ENCODE results near the gene TMEM151B.

The TMEM151B gene

GRCh38 chr6:44245391-44245911 is 24.8 kb upstream of the TMEM151B start:
- Mint-ChIP-seq H3K27ac (peak overlapping the region; percentile 100), H3K9me3 (no peaks in the 10 kb centered on the region), H3K4me3 (peak overlapping the region; percentile 99), H3K4me1 (peaks cover 20% of the 10 kb centered on the region), H3K27me3 (peaks cover 2% of the 10 kb centered on the region), H3K36me3 (peaks cover 30% of the 10 kb centered on the region)

GRCh38 chr6:44245912-44246662 is 24.2 kb upstream of the TMEM151B start:
- H3K9me3 Mint-ChIP-seq, result no peaks in the 10 kb centered on the region
- peak overlapping the region; percentile 100 for H3K27ac Mint-ChIP-seq
- H3K36me3 Mint-ChIP-seq, result peaks cover 34% of the 10 kb centered on the region
- peaks cover 26% of the 10 kb centered on the region for H3K4me1 Mint-ChIP-seq
- H3K4me3 Mint-ChIP-seq, result peak overlapping the region; percentile 99
- H3K27me3 Mint-ChIP-seq, result peaks cover 2% of the 10 kb centered on the region

GRCh38 chr6:44246663-44247337 is 23.4 kb upstream of the TMEM151B start, which contains the start of gene HSP90AB1:
TSS of gene HSP90AB1 (plus strand) at chr6:44247101. CDS start at chr6:44248630, 1,529 bp downstream.
- peaks cover 40% of the 10 kb centered on the region for H3K36me3 Mint-ChIP-seq
- H3K9me3 Mint-ChIP-seq, result no peaks in the 10 kb centered on the region
- peak within 1 kb of the TSS; percentile 100 for H3K27ac Mint-ChIP-seq
- peaks cover 2% of the 10 kb centered on the region for H3K27me3 Mint-ChIP-seq
- peaks cover 33% of the 10 kb centered on the region for H3K4me1 Mint-ChIP-seq
- H3K4me3 Mint-ChIP-seq, result peak within 1 kb of the TSS; percentile 99

- peak overlapping the region; percentile 99 for H3K4me3 Mint-ChIP-seq
- H3K36me3 Mint-ChIP-seq, result peaks cover 45% of the 10 kb centered on the region
- H3K27me3 Mint-ChIP-seq, result peaks cover 2% of the 10 kb centered on the region
- peak overlapping the region; percentile 100 for H3K27ac Mint-ChIP-seq
- H3K9me3 Mint-ChIP-seq, result no peaks in the 10 kb centered on the region
- H3K4me1 Mint-ChIP-seq, result peaks cover 39% of the 10 kb centered on the region
These were observed 22.6 kb upstream of the TMEM151B start for GRCh38 chr6:44247338-44248302.

- Mint-ChIP-seq H3K27me3 (peaks cover 2% of the 10 kb centered on the region), H3K4me1 (peaks cover 49% of the 10 kb centered on the region), H3K36me3 (peaks cover 54% of the 10 kb centered on the region), H3K27ac (peak overlapping the region; percentile 100), H3K9me3 (no peaks in the 10 kb centered on the region), H3K4me3 (peak overlapping the region; percentile 99)
These were observed 21.7 kb upstream of the TMEM151B start for GRCh38 chr6:44248579-44248978.

GRCh38 chr6:44249082-44249748 is 21.0 kb upstream of the TMEM151B start:
- peak overlapping the region; percentile 100 for H3K27ac Mint-ChIP-seq
- peak overlapping the region; percentile 99 for H3K4me3 Mint-ChIP-seq
- H3K27me3 Mint-ChIP-seq, result peaks cover 2% of the 10 kb centered on the region
- H3K4me1 Mint-ChIP-seq, result peaks cover 54% of the 10 kb centered on the region
- H3K36me3 Mint-ChIP-seq, result peaks cover 57% of the 10 kb centered on the region
- H3K9me3 Mint-ChIP-seq, result no peaks in the 10 kb centered on the region

GRCh38 chr6:44250067-44250717 is 20.1 kb upstream of the TMEM151B start:
- peak overlapping the region; percentile 99 for H3K4me3 Mint-ChIP-seq
- peaks cover 61% of the 10 kb centered on the region for H3K36me3 Mint-ChIP-seq
- no peaks in the 10 kb centered on the region for H3K9me3 Mint-ChIP-seq
- H3K4me1 Mint-ChIP-seq, result peaks cover 61% of the 10 kb centered on the region
- H3K27me3 Mint-ChIP-seq, result peaks cover 2% of the 10 kb centered on the region
- peak overlapping the region; percentile 100 for H3K27ac Mint-ChIP-seq

- Mint-ChIP-seq H3K4me1 (peaks cover 61% of the 10 kb centered on the region), H3K36me3 (peaks cover 61% of the 10 kb centered on the region), H3K9me3 (no peaks in the 10 kb centered on the region), H3K27ac (peak overlapping the region; percentile 100), H3K4me3 (peak overlapping the region; percentile 99), H3K27me3 (peaks cover 2% of the 10 kb centered on the region)
These were observed 19.5 kb upstream of the TMEM151B start for GRCh38 chr6:44250718-44251123.

GRCh38 chr6:44251576-44252524 is 18.4 kb upstream of the TMEM151B start:
- Mint-ChIP-seq H3K4me1 (peaks cover 70% of the 10 kb centered on the region), H3K36me3 (peaks cover 61% of the 10 kb centered on the region), H3K27me3 (peaks cover 2% of the 10 kb centered on the region), H3K4me3 (peak overlapping the region; percentile 99), H3K27ac (peak overlapping the region; percentile 100), H3K9me3 (no peaks in the 10 kb centered on the region)

- Mint-ChIP-seq H3K4me1 (peaks cover 79% of the 10 kb centered on the region), H3K36me3 (peaks cover 51% of the 10 kb centered on the region), H3K27ac (peak overlapping the region; percentile 100), H3K4me3 (peak overlapping the region; percentile 99), H3K9me3 (no peaks in the 10 kb centered on the region), H3K27me3 (no peaks in the 10 kb centered on the region)
These were observed 16.7 kb upstream of the TMEM151B start for GRCh38 chr6:44253307-44254101.

- Mint-ChIP-seq H3K36me3 (peaks cover 44% of the 10 kb centered on the region), H3K4me1 (peaks cover 80% of the 10 kb centered on the region), H3K27ac (peak overlapping the region; percentile 85), H3K4me3 (peak overlapping the region; percentile 90), H3K27me3 (no peaks in the 10 kb centered on the region), H3K9me3 (no peaks in the 10 kb centered on the region)
These were observed 15.8 kb upstream of the TMEM151B start for GRCh38 chr6:44254191-44255104.

Data from activated naive CD4-positive, alpha-beta T cell treated with anti-CD3 and anti-CD28 coated beads, Interleukin-2, amount 50 U/mL, for 24 hours (primary cell).